ENCODE measurements around the gene RBM33.

RBM33 gene

GRCh38 chr7:155807789-155808548, 163.5 kb downstream of the RBM33 start:
- DNase-seq (ENCODE audit: low read depth): no peak
- TF ChIP-seq, protein P1, sequence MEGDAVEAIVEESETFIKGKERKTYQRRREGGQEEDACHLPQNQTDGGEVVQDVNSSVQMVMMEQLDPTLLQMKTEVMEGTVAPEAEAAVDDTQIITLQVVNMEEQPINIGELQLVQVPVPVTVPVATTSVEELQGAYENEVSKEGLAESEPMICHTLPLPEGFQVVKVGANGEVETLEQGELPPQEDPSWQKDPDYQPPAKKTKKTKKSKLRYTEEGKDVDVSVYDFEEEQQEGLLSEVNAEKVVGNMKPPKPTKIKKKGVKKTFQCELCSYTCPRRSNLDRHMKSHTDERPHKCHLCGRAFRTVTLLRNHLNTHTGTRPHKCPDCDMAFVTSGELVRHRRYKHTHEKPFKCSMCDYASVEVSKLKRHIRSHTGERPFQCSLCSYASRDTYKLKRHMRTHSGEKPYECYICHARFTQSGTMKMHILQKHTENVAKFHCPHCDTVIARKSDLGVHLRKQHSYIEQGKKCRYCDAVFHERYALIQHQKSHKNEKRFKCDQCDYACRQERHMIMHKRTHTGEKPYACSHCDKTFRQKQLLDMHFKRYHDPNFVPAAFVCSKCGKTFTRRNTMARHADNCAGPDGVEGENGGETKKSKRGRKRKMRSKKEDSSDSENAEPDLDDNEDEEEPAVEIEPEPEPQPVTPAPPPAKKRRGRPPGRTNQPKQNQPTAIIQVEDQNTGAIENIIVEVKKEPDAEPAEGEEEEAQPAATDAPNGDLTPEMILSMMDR (IDR thresholded peaks at IDR 0.05; ENCODE audit: control insufficient read depth, insufficient read depth, low read depth, low read length, missing control alignments): no peak
- no peak overlapping the region for H3K4me3 ChIP-seq (ENCODE audit: control insufficient read depth, low read depth, low read length)

- H3K4me3 ChIP-seq (ENCODE audit: control insufficient read depth, low read depth, low read length): no peak overlapping the region
- DNase-seq (ENCODE audit: low read depth): no peak
- TF ChIP-seq, protein P1 (IDR thresholded peaks at IDR 0.05; ENCODE audit: control insufficient read depth, insufficient read depth, low read depth, low read length, missing control alignments): no peak
Measured at GRCh38 chr7:155808549-155809331, 164.3 kb downstream of the RBM33 start.

GRCh38 chr7:155809332-155809946, 165.0 kb downstream of the RBM33 start:
- TF ChIP-seq, protein P1 (IDR thresholded peaks at IDR 0.05; ENCODE audit: control insufficient read depth, insufficient read depth, low read depth, low read length, missing control alignments): no peak

GRCh38 chr7:155809947-155810769, 165.7 kb downstream of the RBM33 start:
- H3K4me3 ChIP-seq (ENCODE audit: control insufficient read depth, low read depth, low read length): no peak overlapping the region
- DNase-seq (ENCODE audit: low read depth): no peak
- TF ChIP-seq, protein P1 (IDR thresholded peaks at IDR 0.05; ENCODE audit: control insufficient read depth, insufficient read depth, low read depth, low read length, missing control alignments): no peak

More at GRCh38 chr7:155809332-155809946, 165.0 kb downstream of the RBM33 start:
- H3K4me3 ChIP-seq (ENCODE audit: control insufficient read depth, low read depth, low read length): no peak overlapping the region
- DNase-seq (ENCODE audit: low read depth): no peak

DNA sequence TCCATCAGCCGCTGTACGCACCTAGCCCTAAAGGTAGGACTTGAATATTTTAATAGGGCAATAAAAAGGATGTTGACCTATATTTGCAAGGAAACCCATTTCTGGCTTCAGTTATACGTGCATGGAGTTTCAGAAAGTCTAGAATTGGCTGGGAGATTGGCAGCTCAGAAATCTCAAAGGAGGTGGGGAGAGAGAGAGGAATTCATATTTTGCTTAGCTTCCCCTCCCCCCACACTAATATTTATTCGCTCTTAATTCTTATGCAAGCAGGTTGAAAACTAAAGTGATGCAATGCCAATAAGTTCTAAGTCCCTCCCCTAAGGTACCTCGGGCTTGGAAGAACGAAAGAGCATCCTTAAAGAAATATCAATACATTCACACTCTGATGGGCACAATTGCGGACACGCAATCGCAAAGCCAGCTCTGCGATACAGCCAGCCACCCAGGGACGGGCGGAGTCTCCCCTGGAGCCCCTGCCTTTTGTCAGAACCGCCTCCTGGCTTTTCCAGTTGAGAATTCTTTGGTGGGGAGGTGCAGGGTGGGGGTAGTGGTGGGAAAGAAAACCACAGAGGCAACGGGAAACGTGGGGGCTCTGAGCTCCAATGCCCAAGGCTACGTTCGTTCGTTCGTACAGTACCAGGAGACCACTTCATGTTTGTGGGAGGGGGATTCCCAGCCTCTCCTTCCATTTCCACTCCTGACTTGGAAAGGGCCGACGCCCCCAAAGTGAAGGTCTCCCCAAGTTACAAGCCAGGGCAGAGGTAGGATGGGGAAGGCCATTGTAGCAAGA, 166.5 kb downstream of the RBM33 start:
- no peak overlapping the region for H3K4me3 ChIP-seq (ENCODE audit: control insufficient read depth, low read depth, low read length)
- no peak for DNase-seq (ENCODE audit: low read depth)
- TF ChIP-seq, protein P1 (IDR thresholded peaks at IDR 0.05; ENCODE audit: control insufficient read depth, insufficient read depth, low read depth, low read length, missing control alignments): no peak
